Activated CD4-positive, alpha-beta memory T cell treated with anti-CD3 and anti-CD28 coated beads for 36 hours (primary cell): ENCODE results near the gene DTNA. TPM values are rescaled to one million over a fixed set of nuclear protein-coding genes. Genes with fewer than 3 reads are reported as not detected.
"Not testable (repeated sequence)": the region's sequence is repeated elsewhere in the genome, so short reads cannot be mapped to it uniquely, and the experiment has no call there.

Experiments
- CTCF ChIA-PET: fragments of 350-600 bp; sonication (Branson Sonifier 250); formaldehyde crosslinking; loops from one replicate; lab custom pipeline; 2021; ENCODE audit warnings: antibody characterized with exemption, inconsistent platforms; lab: Charles Lee
- POLR2A ChIA-PET: fragments of 350-600 bp; sonication (Branson Sonifier 250); formaldehyde crosslinking; loops from one replicate; lab custom pipeline; 2021; ENCODE audit warnings: antibody characterized with exemption; lab: Charles Lee
- DNase-seq: peaks from one replicate; pipeline ENCODE4 v3.0.0-alpha.2; 2020
- H3K27ac Mint-ChIP-seq: one replicate; pipeline ENCODE4 v1.8.0; 2021; ENCODE audit warnings: mixed read lengths
- H3K27me3 Mint-ChIP-seq: one replicate; pipeline ENCODE4 v1.8.0; 2021; ENCODE audit warnings: mixed read lengths
- H3K36me3 Mint-ChIP-seq: one replicate; pipeline ENCODE4 v1.8.0; 2021; ENCODE audit warnings: mixed read lengths
- H3K4me1 Mint-ChIP-seq: one replicate; pipeline ENCODE4 v1.8.0; 2021; ENCODE audit warnings: low read depth, mixed read lengths
- H3K4me3 Mint-ChIP-seq: one replicate; pipeline ENCODE4 v1.8.0; 2021; ENCODE audit warnings: mild to moderate bottlenecking, mixed read lengths
- H3K9me3 Mint-ChIP-seq: one replicate; pipeline ENCODE4 v1.8.0; 2021; ENCODE audit warnings: mixed read lengths
- intact Hi-C: fragments of 100-400 bp; cut with micrococcal nuclease; formaldehyde crosslinking; loops from one replicate; pipeline ENCODE4 v1.15.1; 2023
- total RNA-seq, 2 experiments: library from RNA; stranded (reverse); gene quantifications; one replicate each; pipeline ENCODE4 v1.2.3, GENCODE V29; 2021

DTNA gene
- total RNA-seq, 2 experiments from 2014 or later, result not detected

- ChIA-PET POLR2A (no interaction called here), CTCF (no interaction called here)
- Mint-ChIP-seq H3K27ac (no peak overlapping the region), H3K9me3 (no peaks in the 10 kb centered on the region), H3K27me3 (peaks cover 11% of the 10 kb centered on the region), H3K4me3 (no peak overlapping the region), H3K36me3 (no peaks in the 10 kb centered on the region), H3K4me1 (no peaks in the 10 kb centered on the region)
- intact Hi-C loops, result no loop called here
- DNase-seq, result no peak
Measured at GRCh38 chr18:34918856-34919255, 208.8 kb downstream of the DTNA start.

- Mint-ChIP-seq H3K27me3 (peaks cover 7% of the 10 kb centered on the region), H3K27ac (no peak overlapping the region), H3K36me3 (no peaks in the 10 kb centered on the region), H3K4me1 (no peaks in the 10 kb centered on the region), H3K9me3 (no peaks in the 10 kb centered on the region), H3K4me3 (no peak overlapping the region)
- DNase-seq, result no peak
- intact Hi-C loops, result no loop called here
- ChIA-PET CTCF (no interaction called here), POLR2A (no interaction called here)
Measured at GRCh38 chr18:34921226-34921625, 211.1 kb downstream of the DTNA start.

GRCh38 chr18:34921811-34922385, 211.8 kb downstream of the DTNA start:
- H3K36me3 Mint-ChIP-seq, result no peaks in the 10 kb centered on the region
- no peak overlapping the region for H3K4me3 Mint-ChIP-seq
- ChIA-PET CTCF (no interaction called here), POLR2A (no interaction called here)
- no peaks in the 10 kb centered on the region for H3K9me3 Mint-ChIP-seq
- intact Hi-C loops, result no loop called here
- H3K4me1 Mint-ChIP-seq, result no peaks in the 10 kb centered on the region
- H3K27ac Mint-ChIP-seq, result no peak overlapping the region
- DNase-seq, result no peak
- peaks cover 7% of the 10 kb centered on the region for H3K27me3 Mint-ChIP-seq

GRCh38 chr18:34922594-34922993, 212.5 kb downstream of the DTNA start:
- H3K36me3 Mint-ChIP-seq, H3K4me1 Mint-ChIP-seq, DNase-seq, intact Hi-C loops, POLR2A ChIA-PET, H3K27ac Mint-ChIP-seq, H3K4me3 Mint-ChIP-seq, H3K9me3 Mint-ChIP-seq, CTCF ChIA-PET, H3K27me3 Mint-ChIP-seq: not testable (repeated sequence)

GRCh38 chr18:34923911-34924310, 213.8 kb downstream of the DTNA start:
- intact Hi-C loops, result no loop called here
- ChIA-PET POLR2A (no interaction called here), CTCF (interaction anchor here (0.7 kb wide), 1 partner anchor 853 kb away, joined by 3 read pairs; no protein-coding TSS in a partner anchor)
- Mint-ChIP-seq H3K9me3 (no peaks in the 10 kb centered on the region), H3K4me3 (no peak overlapping the region), H3K4me1 (no peaks in the 10 kb centered on the region), H3K36me3 (no peaks in the 10 kb centered on the region), H3K27ac (no peak overlapping the region), H3K27me3 (peaks cover 7% of the 10 kb centered on the region)
- DNase-seq, result no peak

GRCh38 chr18:34926683-34927082, 216.6 kb downstream of the DTNA start:
- H3K27me3 Mint-ChIP-seq, result peaks cover 3% of the 10 kb centered on the region
- ChIA-PET CTCF (no interaction called here), POLR2A (no interaction called here)
- intact Hi-C loops, result no loop called here
- no peaks in the 10 kb centered on the region for H3K36me3 Mint-ChIP-seq
- DNase-seq, result no peak
- no peak overlapping the region for H3K27ac Mint-ChIP-seq
- no peaks in the 10 kb centered on the region for H3K9me3 Mint-ChIP-seq
- no peak overlapping the region for H3K4me3 Mint-ChIP-seq
- no peaks in the 10 kb centered on the region for H3K4me1 Mint-ChIP-seq

- Mint-ChIP-seq H3K4me1 (no peaks in the 10 kb centered on the region), H3K27me3 (peaks cover 3% of the 10 kb centered on the region), H3K27ac (no peak overlapping the region), H3K9me3 (no peaks in the 10 kb centered on the region), H3K36me3 (no peaks in the 10 kb centered on the region), H3K4me3 (no peak overlapping the region)
- POLR2A ChIA-PET, result no interaction called here
- CTCF ChIA-PET, result no interaction called here
- intact Hi-C loops, result no loop called here
- DNase-seq, result no peak
Measured at GRCh38 chr18:34928088-34928753, 218.1 kb downstream of the DTNA start.

- no peak overlapping the region for H3K4me3 Mint-ChIP-seq
- H3K27ac Mint-ChIP-seq, result no peak overlapping the region
- H3K4me1 Mint-ChIP-seq, result no peaks in the 10 kb centered on the region
- no peaks in the 10 kb centered on the region for H3K36me3 Mint-ChIP-seq
- CTCF ChIA-PET, result interaction anchor here (0.6 kb wide), 1 partner anchor 8 kb away, joined by 4 read pairs; no protein-coding TSS in a partner anchor
- POLR2A ChIA-PET, result no interaction called here
- peaks cover 3% of the 10 kb centered on the region for H3K27me3 Mint-ChIP-seq
- no peaks in the 10 kb centered on the region for H3K9me3 Mint-ChIP-seq
- DNase-seq, result no peak
- intact Hi-C loops, result no loop called here
Measured at GRCh38 chr18:34928754-34929335, 218.7 kb downstream of the DTNA start.

GRCh38 chr18:34929336-34929780, 219.3 kb downstream of the DTNA start:
- peaks cover 3% of the 10 kb centered on the region for H3K27me3 Mint-ChIP-seq
- POLR2A ChIA-PET, result no interaction called here
- no peak for DNase-seq
- intact Hi-C loops, result no loop called here
- CTCF ChIA-PET, result interaction anchor here (0.6 kb wide), 1 partner anchor 9 kb away, joined by 4 read pairs; no protein-coding TSS in a partner anchor
- H3K4me1 Mint-ChIP-seq, result no peaks in the 10 kb centered on the region
- no peaks in the 10 kb centered on the region for H3K9me3 Mint-ChIP-seq
- H3K4me3 Mint-ChIP-seq, result no peak overlapping the region
- H3K36me3 Mint-ChIP-seq, result no peaks in the 10 kb centered on the region
- no peak overlapping the region for H3K27ac Mint-ChIP-seq

GRCh38 chr18:34932363-34932762, 222.3 kb downstream of the DTNA start:
- Mint-ChIP-seq H3K4me1 (no peaks in the 10 kb centered on the region), H3K4me3 (no peak overlapping the region), H3K27me3 (peaks cover 1% of the 10 kb centered on the region), H3K9me3 (no peaks in the 10 kb centered on the region), H3K27ac (no peak overlapping the region), H3K36me3 (no peaks in the 10 kb centered on the region)
- POLR2A ChIA-PET, result no interaction called here
- CTCF ChIA-PET, result no interaction called here
- intact Hi-C loops, result no loop called here
- no peak for DNase-seq

- Mint-ChIP-seq H3K4me1 (no peaks in the 10 kb centered on the region), H3K9me3 (no peaks in the 10 kb centered on the region), H3K27ac (no peak overlapping the region), H3K27me3 (peaks cover 1% of the 10 kb centered on the region), H3K36me3 (no peaks in the 10 kb centered on the region), H3K4me3 (no peak overlapping the region)
- POLR2A ChIA-PET, result no interaction called here
- intact Hi-C loops, result no loop called here
- DNase-seq, result no peak
- CTCF ChIA-PET, result no interaction called here
Measured at GRCh38 chr18:34932792-34933466, 222.8 kb downstream of the DTNA start.

- Mint-ChIP-seq H3K4me1 (no peaks in the 10 kb centered on the region), H3K36me3 (no peaks in the 10 kb centered on the region), H3K27ac (no peak overlapping the region), H3K9me3 (no peaks in the 10 kb centered on the region), H3K27me3 (peaks cover 7% of the 10 kb centered on the region), H3K4me3 (no peak overlapping the region)
- DNase-seq, result no peak
- POLR2A ChIA-PET, result no interaction called here
- CTCF ChIA-PET, result interaction anchor here (0.6 kb wide), 1 partner anchor 152 kb away, joined by 3 read pairs; no protein-coding TSS in a partner anchor
- intact Hi-C loops, result no loop called here
Measured at GRCh38 chr18:34933909-34934661, 224.0 kb downstream of the DTNA start.
